Parathyroid adenoma (tissue), 2 donors: Measurements from ENCODE around the gene HDAC4.

Experiments used
- H2AFZ ChIP-seq: fragments of 300-600 bp; sonication (generic); one replicate; pipeline ENCODE4 v1.7.0; 2017; ENCODE audit warnings: antibody characterized with exemption, mild to moderate bottlenecking
- H3K27ac ChIP-seq: fragments of 300-600 bp; sonication (generic); one replicate; pipeline ENCODE4 v1.7.0; 2017
- H3K27me3 ChIP-seq: fragments of 300-600 bp; sonication (generic); one replicate; pipeline ENCODE4 v1.7.0; 2017; ENCODE audit warnings: low read length; ENCODE audit not compliant: control insufficient read depth, insufficient read depth
- H3K36me3 ChIP-seq: fragments of 300-600 bp; sonication (generic); one replicate; pipeline ENCODE4 v1.7.0; 2017; ENCODE audit warnings: low read length; ENCODE audit not compliant: control insufficient read depth, insufficient read depth
- H3K4me1 ChIP-seq: fragments of 300-600 bp; sonication (generic); one replicate; pipeline ENCODE4 v1.7.0; 2017; ENCODE audit warnings: control low read depth
- H3K4me2 ChIP-seq: fragments of 300-600 bp; sonication (generic); one replicate; pipeline ENCODE4 v1.7.0; 2017; ENCODE audit warnings: low read length
- H3K4me3 ChIP-seq: fragments of 300-600 bp; sonication (generic); one replicate; pipeline ENCODE4 v1.7.0; 2017; ENCODE audit warnings: low read depth, low read length
- H3K79me2 ChIP-seq: fragments of 300-600 bp; sonication (generic); one replicate; pipeline ENCODE4 v1.7.0; 2017; ENCODE audit warnings: control low read depth
- H3K9ac ChIP-seq: fragments of 300-600 bp; sonication (generic); one replicate; pipeline ENCODE4 v1.7.0; 2017; ENCODE audit warnings: mild to moderate bottlenecking
- H3K9me3 ChIP-seq: fragments of 300-600 bp; sonication (generic); one replicate; pipeline ENCODE4 v1.7.0; 2017; ENCODE audit warnings: low read length; ENCODE audit not compliant: control insufficient read depth
- TF ChIP-seq, protein P1 (sequence below): fragments of 300-600 bp; sonication (generic); IDR thresholded peaks from one replicate; pipeline ENCODE4 v1.7.0; 2017; ENCODE audit warnings: antibody characterized with exemption, mild to moderate bottlenecking
- donor health status: primary hyperparathyroidism.

The HDAC4 gene

DNA sequence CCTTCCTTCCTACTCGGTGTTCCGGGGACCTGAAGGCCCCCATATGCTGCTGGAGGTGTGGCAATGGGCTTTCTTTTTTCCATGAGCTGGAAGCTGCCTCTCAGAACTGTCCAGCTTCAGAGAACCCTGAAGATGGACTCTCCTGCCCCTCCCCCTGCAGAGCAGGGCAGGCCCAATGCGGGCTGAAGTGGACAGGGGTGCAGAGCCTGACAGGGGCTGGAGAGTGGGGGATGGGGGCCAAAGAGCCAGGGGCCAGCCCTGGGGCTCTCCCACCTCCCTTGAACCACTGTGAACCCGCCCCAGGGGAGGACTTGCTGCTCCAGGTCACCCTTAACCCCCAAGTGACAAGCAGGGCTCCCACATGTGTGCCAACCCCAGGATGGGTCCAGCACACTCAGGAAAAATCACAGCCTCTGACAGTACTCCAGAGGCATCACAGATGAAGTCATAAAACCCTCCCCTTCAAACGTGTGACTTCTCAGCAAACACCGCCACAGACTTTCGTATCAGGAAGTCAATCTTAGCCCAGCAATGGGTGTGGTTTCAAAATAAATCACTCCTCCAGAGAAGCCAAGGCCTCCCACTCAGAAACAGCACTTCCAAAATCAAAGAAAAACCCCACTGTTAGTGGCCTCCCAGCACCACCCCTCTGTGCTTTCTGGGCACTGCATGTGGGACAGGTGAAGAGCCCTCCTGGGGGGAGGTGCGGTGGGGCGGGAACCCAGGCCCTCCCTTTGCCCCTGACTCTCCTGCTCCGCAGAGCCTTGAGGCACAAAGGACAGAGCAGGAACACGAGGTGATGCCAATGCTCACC lies 135.8 kb downstream of the HDAC4 start:
- TF ChIP-seq, protein P1, sequence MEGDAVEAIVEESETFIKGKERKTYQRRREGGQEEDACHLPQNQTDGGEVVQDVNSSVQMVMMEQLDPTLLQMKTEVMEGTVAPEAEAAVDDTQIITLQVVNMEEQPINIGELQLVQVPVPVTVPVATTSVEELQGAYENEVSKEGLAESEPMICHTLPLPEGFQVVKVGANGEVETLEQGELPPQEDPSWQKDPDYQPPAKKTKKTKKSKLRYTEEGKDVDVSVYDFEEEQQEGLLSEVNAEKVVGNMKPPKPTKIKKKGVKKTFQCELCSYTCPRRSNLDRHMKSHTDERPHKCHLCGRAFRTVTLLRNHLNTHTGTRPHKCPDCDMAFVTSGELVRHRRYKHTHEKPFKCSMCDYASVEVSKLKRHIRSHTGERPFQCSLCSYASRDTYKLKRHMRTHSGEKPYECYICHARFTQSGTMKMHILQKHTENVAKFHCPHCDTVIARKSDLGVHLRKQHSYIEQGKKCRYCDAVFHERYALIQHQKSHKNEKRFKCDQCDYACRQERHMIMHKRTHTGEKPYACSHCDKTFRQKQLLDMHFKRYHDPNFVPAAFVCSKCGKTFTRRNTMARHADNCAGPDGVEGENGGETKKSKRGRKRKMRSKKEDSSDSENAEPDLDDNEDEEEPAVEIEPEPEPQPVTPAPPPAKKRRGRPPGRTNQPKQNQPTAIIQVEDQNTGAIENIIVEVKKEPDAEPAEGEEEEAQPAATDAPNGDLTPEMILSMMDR = no peak
- H3K36me3 ChIP-seq = no peaks in the 10 kb centered on the region
- H3K4me1 ChIP-seq = peaks cover 30% of the 10 kb centered on the region
- no peak overlapping the region for H3K27ac ChIP-seq
- H3K9me3 ChIP-seq = no peaks in the 10 kb centered on the region
- no peak overlapping the region for H3K4me2 ChIP-seq
- peaks cover 60% of the 10 kb centered on the region for H3K79me2 ChIP-seq
- no peak overlapping the region for H3K9ac ChIP-seq
- H3K27me3 ChIP-seq = no peaks in the 10 kb centered on the region
- no peak overlapping the region for H3K4me3 ChIP-seq
- no peak overlapping the region for H2AFZ ChIP-seq

DNA sequence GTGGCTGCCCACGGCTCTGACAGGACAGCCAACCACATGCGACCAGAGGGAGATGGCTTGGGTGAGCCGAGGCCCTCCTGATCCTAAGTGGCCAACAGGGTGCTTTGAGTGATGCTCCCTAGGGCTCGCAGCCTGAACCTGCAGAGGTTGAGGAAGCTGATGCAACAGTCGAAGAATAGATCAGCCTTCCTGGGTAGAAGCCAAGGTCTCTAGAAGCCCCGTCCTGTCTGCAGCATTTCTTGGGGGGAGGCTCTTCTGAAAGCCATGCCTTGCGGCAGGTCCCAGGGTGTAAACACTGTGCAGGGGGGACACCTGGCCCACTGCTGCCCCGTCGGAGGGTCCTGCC lies 136.4 kb downstream of the HDAC4 start:
- peaks cover 30% of the 10 kb centered on the region for H3K4me1 ChIP-seq

DNA sequence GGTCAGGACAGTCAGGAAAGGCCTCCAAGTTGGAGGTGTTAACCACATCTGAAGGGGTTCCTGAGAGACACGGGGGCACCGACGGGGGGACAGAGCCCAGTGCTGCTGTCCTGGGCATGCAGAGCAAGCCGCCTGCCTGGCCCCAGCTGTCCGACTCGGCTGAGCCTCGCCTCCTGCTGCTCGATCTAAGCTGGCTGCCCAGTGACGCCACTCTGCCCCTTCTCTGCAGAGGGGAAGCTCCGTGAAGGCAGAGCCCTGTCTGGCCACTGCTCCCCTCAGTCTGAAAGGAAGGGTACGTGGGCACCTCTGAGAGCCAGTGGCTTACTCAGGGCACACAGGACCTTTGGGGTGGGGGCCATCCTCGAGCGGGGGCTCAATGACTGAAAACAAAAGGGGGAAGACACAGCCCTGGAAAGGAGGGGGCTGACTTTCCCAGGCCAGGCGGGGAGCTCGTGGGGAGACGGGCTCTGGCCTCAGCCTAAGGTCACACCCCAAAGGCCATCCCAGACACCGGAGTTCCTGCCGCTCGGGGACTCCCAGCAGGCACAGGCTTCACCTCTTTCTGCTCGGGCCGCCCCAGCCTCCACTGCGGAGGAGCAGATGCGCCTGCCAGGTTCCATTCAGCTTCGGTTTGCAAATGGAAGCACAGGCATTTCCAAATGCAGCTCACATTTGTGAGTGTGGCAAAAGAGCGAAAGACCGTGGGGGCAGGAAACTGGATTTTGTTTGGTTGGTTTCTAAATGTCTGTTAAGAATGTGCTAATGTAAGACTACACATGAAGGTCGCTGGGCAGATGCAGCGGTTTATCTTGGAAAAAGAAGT lies 136.9 kb downstream of the HDAC4 start:
- Histone ChIP-seq H3K9me3 (no peaks in the 10 kb centered on the region), H3K4me2 (no peak overlapping the region), H3K36me3 (no peaks in the 10 kb centered on the region), H2AFZ (no peak overlapping the region), H3K27ac (no peak overlapping the region), H3K9ac (no peak overlapping the region), H3K27me3 (no peaks in the 10 kb centered on the region), H3K4me3 (no peak overlapping the region), H3K79me2 (peaks cover 71% of the 10 kb centered on the region), H3K4me1 (peaks cover 30% of the 10 kb centered on the region)
- TF ChIP-seq, protein P1 = no peak

More for the DNA sequence above, 136.4 kb downstream of the HDAC4 start:
- no peaks in the 10 kb centered on the region for H3K27me3 ChIP-seq
- no peaks in the 10 kb centered on the region for H3K36me3 ChIP-seq
- peaks cover 66% of the 10 kb centered on the region for H3K79me2 ChIP-seq
- H3K9ac ChIP-seq = no peak overlapping the region
- TF ChIP-seq, protein P1 = no peak
- H3K27ac ChIP-seq = no peak overlapping the region
- H3K9me3 ChIP-seq = no peaks in the 10 kb centered on the region
- no peak overlapping the region for H3K4me3 ChIP-seq
- no peak overlapping the region for H3K4me2 ChIP-seq
- no peak overlapping the region for H2AFZ ChIP-seq

DNA sequence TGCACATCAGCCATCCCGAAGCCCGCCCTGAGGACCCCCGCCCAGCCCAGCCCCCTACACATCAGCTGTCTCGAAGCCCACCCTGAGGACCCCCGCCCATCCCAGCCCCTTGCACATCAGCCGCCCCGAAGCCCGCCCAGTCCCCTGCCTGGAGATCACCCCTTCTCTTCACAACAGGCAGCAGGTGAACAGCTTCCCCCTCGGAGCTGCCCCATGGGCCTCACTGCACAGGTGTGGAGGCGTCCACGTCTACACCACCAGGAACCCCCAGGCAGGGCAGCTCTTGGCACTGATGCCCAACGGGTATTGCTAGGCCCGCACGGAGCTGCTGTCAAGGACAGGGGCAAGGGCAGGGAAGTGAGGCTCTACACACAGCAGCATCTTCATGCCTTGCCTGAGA lies 137.6 kb downstream of the HDAC4 start:
- TF ChIP-seq, protein P1 = no peak
- Histone ChIP-seq H3K4me2 (no peak overlapping the region), H3K9me3 (no peaks in the 10 kb centered on the region), H3K4me3 (no peak overlapping the region), H3K4me1 (peaks cover 23% of the 10 kb centered on the region), H3K27me3 (no peaks in the 10 kb centered on the region), H3K9ac (no peak overlapping the region), H2AFZ (no peak overlapping the region), H3K36me3 (no peaks in the 10 kb centered on the region), H3K79me2 (peaks cover 76% of the 10 kb centered on the region), H3K27ac (no peak overlapping the region)
